Measurements from ENCODE around the gene ANO2. TPM values are rescaled to one million over a fixed set of nuclear protein-coding genes. Genes with fewer than 3 reads are reported as not detected.

Gene ANO2
- total RNA-seq, 4 donors from 2014 or later: 1.4 to 3.3 (median 2.7) TPM; not detected in 1

- H3K27me3 ChIP-seq: no peaks in the 10 kb centered on the region
- TF ChIP-seq POLR2AphosphoS5 (IDR thresholded peaks at IDR 0.05) (no peak), CTCF (IDR thresholded peaks at IDR 0.05) (no peak), POLR2A (IDR thresholded peaks at IDR 0.05) (no peak), EP300 (IDR thresholded peaks at IDR 0.05; ENCODE audit: low read depth) (no peak)
- no peaks in the 10 kb centered on the region for H3K9me3 ChIP-seq
- no peaks in the 10 kb centered on the region for H3K36me3 ChIP-seq
- intact Hi-C loops (cut with DNase I; ENCODE audit: low total_unique reads): no loop called here
- DNase-seq: no peak
- no peak overlapping the region for H3K27ac ChIP-seq
- in situ Hi-C loops (cut with MboI; ENCODE audit: low pct_ligation_motif_present in 1 of 4, low pct_unique_long_range_greater_than_20kb in 1 of 4, low sequenced_read_pairs in 3 of 4): no loop called here
- no peak overlapping the region for H3K4me3 ChIP-seq
- H3K4me1 ChIP-seq: no peaks in the 10 kb centered on the region
- WGBS, 2 donors (ENCODE audit: low coverage in 1 of 2): 90% methylated on average over 8 of the region's 8 CpGs; no CpG with 5 or more reads in 1 of the 2 donors
Observed at GRCh38 chr12:5627053-5627630, 317.9 kb downstream of the ANO2 start.

- Histone ChIP-seq H3K4me3 (no peak overlapping the region), H3K36me3 (no peaks in the 10 kb centered on the region), H3K27me3 (no peaks in the 10 kb centered on the region), H3K27ac (no peak overlapping the region), H3K9me3 (no peaks in the 10 kb centered on the region), H3K4me1 (no peaks in the 10 kb centered on the region)
- WGBS, 2 donors (ENCODE audit: low coverage in 1 of 2): 87% methylated on average over 7 of the region's 7 CpGs; no CpG with 5 or more reads in 1 of the 2 donors
- DNase-seq: no peak
- intact Hi-C loops (cut with DNase I; ENCODE audit: low total_unique reads) (no loop called here), in situ Hi-C loops (cut with MboI; ENCODE audit: low pct_ligation_motif_present in 1 of 4, low pct_unique_long_range_greater_than_20kb in 1 of 4, low sequenced_read_pairs in 3 of 4) (no loop called here)
- TF ChIP-seq CTCF (IDR thresholded peaks at IDR 0.05) (no peak), EP300 (IDR thresholded peaks at IDR 0.05; ENCODE audit: low read depth) (no peak), POLR2AphosphoS5 (IDR thresholded peaks at IDR 0.05) (no peak), POLR2A (IDR thresholded peaks at IDR 0.05) (no peak)
Observed at GRCh38 chr12:5626151-5626550, 318.9 kb downstream of the ANO2 start.

- Histone ChIP-seq H3K36me3 (no peaks in the 10 kb centered on the region), H3K9me3 (no peaks in the 10 kb centered on the region), H3K4me3 (no peak overlapping the region), H3K27ac (no peak overlapping the region), H3K27me3 (no peaks in the 10 kb centered on the region), H3K4me1 (peaks cover 0 to 2% (median 0%) of the 10 kb centered on the region in 4 donors)
- DNase-seq: no peak
- no peak for TF ChIP-seq EP300 (IDR thresholded peaks at IDR 0.05; ENCODE audit: low read depth)
- no peak for TF ChIP-seq CTCF (IDR thresholded peaks at IDR 0.05)
- TF ChIP-seq POLR2AphosphoS5 (IDR thresholded peaks at IDR 0.05): no peak
- no peak for TF ChIP-seq POLR2A (IDR thresholded peaks at IDR 0.05)
- intact Hi-C loops (cut with DNase I; ENCODE audit: low total_unique reads) (no loop called here), in situ Hi-C loops (cut with MboI; ENCODE audit: low pct_ligation_motif_present in 1 of 4, low pct_unique_long_range_greater_than_20kb in 1 of 4, low sequenced_read_pairs in 3 of 4) (no loop called here)
- 78 to 81% methylated on average over 10 to 13 of the region's 13 CpGs for WGBS, 2 donors (ENCODE audit: low coverage in 1 of 2)
Observed at GRCh38 chr12:5624486-5625272, 320.4 kb downstream of the ANO2 start.

- TF ChIP-seq POLR2AphosphoS5 (IDR thresholded peaks at IDR 0.05) (no peak), POLR2A (IDR thresholded peaks at IDR 0.05) (no peak), EP300 (IDR thresholded peaks at IDR 0.05; ENCODE audit: low read depth) (no peak), CTCF (IDR thresholded peaks at IDR 0.05) (no peak)
Observed at GRCh38 chr12:5623411-5623810, 321.6 kb downstream of the ANO2 start.

More at GRCh38 chr12:5623411-5623810, 321.6 kb downstream of the ANO2 start:
- intact Hi-C loops (cut with DNase I; ENCODE audit: low total_unique reads) (no loop called here), in situ Hi-C loops (cut with MboI; ENCODE audit: low pct_ligation_motif_present in 1 of 4, low pct_unique_long_range_greater_than_20kb in 1 of 4, low sequenced_read_pairs in 3 of 4) (no loop called here)
- 87% methylated on average over 7 of the region's 7 CpGs; no CpG with 5 or more reads in 1 of the 2 donors for WGBS, 2 donors (ENCODE audit: low coverage in 1 of 2)
- Histone ChIP-seq H3K4me3 (no peak overlapping the region), H3K27ac (no peak overlapping the region), H3K27me3 (no peaks in the 10 kb centered on the region), H3K4me1 (peaks cover 0 to 8% (median 4%) of the 10 kb centered on the region in 4 donors), H3K36me3 (no peaks in the 10 kb centered on the region), H3K9me3 (no peaks in the 10 kb centered on the region)
- no peak for DNase-seq

Data from transverse colon (tissue), 4 donors.